Measurements from ENCODE around the gene KCNN2. TPM values are rescaled to one million over a fixed set of nuclear protein-coding genes. Genes with fewer than 3 reads are reported as not detected.

KCNN2 gene
- total RNA-seq, 1 donor from 2014 or later, result 2.3 TPM

DNA sequence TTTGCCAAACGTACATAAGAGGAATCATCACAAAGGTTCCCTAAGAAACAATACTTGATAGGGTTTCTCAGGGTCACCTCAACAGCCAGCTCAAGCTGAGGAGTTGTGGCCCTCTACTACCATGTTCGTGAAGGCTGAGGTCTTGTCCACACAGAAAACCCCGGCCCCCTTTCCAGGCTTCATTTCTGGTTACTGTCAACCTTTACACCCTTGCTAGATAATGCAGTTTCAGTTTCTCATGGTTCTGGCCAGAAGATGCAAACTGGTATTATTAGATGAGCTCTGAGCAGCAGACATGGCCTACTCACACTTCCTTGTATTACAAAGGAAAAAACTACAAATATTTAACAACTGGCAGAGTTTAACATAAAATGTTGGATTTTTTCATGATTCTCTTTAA is 22.8 kb upstream of the KCNN2 start:
- H3K4me3 Mint-ChIP-seq (ENCODE audit: unreplicated experiment), result no peak overlapping the region
- no peaks in the 10 kb centered on the region for H3K27me3 Mint-ChIP-seq (ENCODE audit: unreplicated experiment)
- no peaks in the 10 kb centered on the region for H3K36me3 Mint-ChIP-seq (ENCODE audit: unreplicated experiment)
- no peak for DNase-seq
- no peaks in the 10 kb centered on the region for H3K9me3 Mint-ChIP-seq (ENCODE audit: unreplicated experiment)
- TF ChIP-seq, protein P1, sequence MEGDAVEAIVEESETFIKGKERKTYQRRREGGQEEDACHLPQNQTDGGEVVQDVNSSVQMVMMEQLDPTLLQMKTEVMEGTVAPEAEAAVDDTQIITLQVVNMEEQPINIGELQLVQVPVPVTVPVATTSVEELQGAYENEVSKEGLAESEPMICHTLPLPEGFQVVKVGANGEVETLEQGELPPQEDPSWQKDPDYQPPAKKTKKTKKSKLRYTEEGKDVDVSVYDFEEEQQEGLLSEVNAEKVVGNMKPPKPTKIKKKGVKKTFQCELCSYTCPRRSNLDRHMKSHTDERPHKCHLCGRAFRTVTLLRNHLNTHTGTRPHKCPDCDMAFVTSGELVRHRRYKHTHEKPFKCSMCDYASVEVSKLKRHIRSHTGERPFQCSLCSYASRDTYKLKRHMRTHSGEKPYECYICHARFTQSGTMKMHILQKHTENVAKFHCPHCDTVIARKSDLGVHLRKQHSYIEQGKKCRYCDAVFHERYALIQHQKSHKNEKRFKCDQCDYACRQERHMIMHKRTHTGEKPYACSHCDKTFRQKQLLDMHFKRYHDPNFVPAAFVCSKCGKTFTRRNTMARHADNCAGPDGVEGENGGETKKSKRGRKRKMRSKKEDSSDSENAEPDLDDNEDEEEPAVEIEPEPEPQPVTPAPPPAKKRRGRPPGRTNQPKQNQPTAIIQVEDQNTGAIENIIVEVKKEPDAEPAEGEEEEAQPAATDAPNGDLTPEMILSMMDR (IDR thresholded peaks at IDR 0.05; ENCODE audit: partially characterized antibody, unreplicated experiment), result no peak
- H3K27ac Mint-ChIP-seq (ENCODE audit: unreplicated experiment), result no peak overlapping the region
- H3K4me1 Mint-ChIP-seq (ENCODE audit: low read depth, unreplicated experiment), result no peaks in the 10 kb centered on the region

DNA sequence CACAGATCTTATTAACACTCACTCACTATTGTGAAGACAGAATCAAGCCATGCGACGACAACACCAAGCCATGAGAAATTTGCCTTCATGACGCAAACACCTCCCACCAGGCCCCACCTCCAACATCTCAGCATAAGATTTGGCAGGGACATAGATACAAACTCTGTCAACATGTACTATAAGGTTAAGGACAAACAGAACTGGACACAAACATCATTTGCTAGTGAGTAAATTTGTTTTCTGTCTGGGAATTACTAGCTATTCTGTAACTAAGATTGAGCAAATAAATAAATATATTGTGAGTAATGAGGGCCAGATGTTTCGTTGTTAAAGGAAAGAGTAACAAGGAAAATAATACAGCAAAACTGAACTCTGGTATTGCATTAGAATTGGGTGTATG is 15.7 kb upstream of the KCNN2 start:
- no peaks in the 10 kb centered on the region for H3K36me3 Mint-ChIP-seq (ENCODE audit: unreplicated experiment)
- DNase-seq, result no peak
- H3K9me3 Mint-ChIP-seq (ENCODE audit: unreplicated experiment), result no peaks in the 10 kb centered on the region
- H3K4me1 Mint-ChIP-seq (ENCODE audit: low read depth, unreplicated experiment), result no peaks in the 10 kb centered on the region
- no peaks in the 10 kb centered on the region for H3K27me3 Mint-ChIP-seq (ENCODE audit: unreplicated experiment)
- no peak overlapping the region for H3K4me3 Mint-ChIP-seq (ENCODE audit: unreplicated experiment)
- no peak overlapping the region for H3K27ac Mint-ChIP-seq (ENCODE audit: unreplicated experiment)
- TF ChIP-seq, protein P1 (IDR thresholded peaks at IDR 0.05; ENCODE audit: partially characterized antibody, unreplicated experiment), result no peak

DNA sequence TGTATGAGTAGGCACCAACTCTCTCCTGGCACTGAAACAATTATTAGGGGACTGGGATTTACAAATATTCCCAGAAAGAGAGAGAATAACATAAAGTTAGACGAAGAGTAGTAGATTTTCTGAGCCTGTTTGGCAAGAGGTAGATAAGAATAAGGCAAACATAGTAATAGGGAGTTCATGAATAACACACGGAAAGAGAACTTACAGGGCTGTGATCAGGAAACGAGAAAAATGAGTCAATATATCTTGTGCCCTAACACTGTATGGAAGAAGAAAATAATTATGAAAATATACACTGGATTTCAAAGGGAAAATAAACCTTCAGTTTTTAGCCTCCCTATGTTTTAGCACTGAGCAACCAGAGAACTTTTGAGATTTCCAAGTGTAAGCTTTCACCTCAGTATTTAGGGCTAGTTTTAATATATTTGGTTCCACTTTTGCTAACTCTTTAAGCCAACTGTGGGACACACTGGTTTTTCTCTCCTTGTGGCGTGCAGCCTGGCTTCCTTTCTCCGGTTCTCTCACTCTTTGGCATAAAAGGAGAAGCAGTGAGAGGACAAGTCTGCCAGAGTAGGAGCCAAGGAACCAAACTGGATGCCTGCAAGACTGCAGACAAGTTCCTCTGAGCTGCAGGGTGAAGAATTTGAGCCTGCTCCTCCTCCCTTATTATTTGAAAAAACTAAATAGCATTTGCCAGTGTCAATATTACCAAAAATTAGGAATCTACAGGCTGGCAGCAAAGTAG is 6.6 kb upstream of the KCNN2 start:
- H3K36me3 Mint-ChIP-seq (ENCODE audit: unreplicated experiment), result no peaks in the 10 kb centered on the region
- peaks cover 4% of the 10 kb centered on the region for H3K9me3 Mint-ChIP-seq (ENCODE audit: unreplicated experiment)
- H3K4me3 Mint-ChIP-seq (ENCODE audit: unreplicated experiment), result no peak overlapping the region
- peaks cover under 1% of the 10 kb centered on the region for H3K27me3 Mint-ChIP-seq (ENCODE audit: unreplicated experiment)
- TF ChIP-seq, protein P1 (IDR thresholded peaks at IDR 0.05; ENCODE audit: partially characterized antibody, unreplicated experiment), result no peak
- DNase-seq, result no peak
- peaks cover 4% of the 10 kb centered on the region for H3K4me1 Mint-ChIP-seq (ENCODE audit: low read depth, unreplicated experiment)
- H3K27ac Mint-ChIP-seq (ENCODE audit: unreplicated experiment), result no peak overlapping the region

DNA sequence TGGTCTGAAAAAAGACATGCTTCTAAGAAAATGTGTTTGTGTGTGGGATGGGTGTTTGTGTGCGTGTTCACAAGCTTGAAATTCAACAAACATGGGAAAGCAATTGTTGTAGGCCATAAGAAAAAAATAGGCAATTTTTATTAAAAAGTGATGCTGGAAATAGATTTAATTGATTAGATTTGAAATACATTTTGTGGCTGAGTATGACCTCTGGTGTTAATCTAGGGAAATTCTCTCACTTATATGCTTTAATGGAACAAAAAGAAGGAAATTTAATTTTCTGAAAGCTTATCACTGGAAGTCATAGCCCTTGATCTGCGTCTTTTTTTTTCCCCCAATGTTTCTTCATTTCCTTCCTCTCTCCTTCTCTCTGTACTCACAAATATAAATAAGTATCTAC is 3.5 kb upstream of the KCNN2 start:
- Mint-ChIP-seq H3K9me3 (ENCODE audit: unreplicated experiment) (peaks cover 18% of the 10 kb centered on the region), H3K36me3 (ENCODE audit: unreplicated experiment) (no peaks in the 10 kb centered on the region), H3K4me3 (ENCODE audit: unreplicated experiment) (no peak overlapping the region), H3K4me1 (ENCODE audit: low read depth, unreplicated experiment) (peaks cover 4% of the 10 kb centered on the region), H3K27me3 (ENCODE audit: unreplicated experiment) (peaks cover 17% of the 10 kb centered on the region), H3K27ac (ENCODE audit: unreplicated experiment) (no peak overlapping the region)
- DNase-seq, result no peak
- TF ChIP-seq, protein P1 (IDR thresholded peaks at IDR 0.05; ENCODE audit: partially characterized antibody, unreplicated experiment), result no peak

DNA sequence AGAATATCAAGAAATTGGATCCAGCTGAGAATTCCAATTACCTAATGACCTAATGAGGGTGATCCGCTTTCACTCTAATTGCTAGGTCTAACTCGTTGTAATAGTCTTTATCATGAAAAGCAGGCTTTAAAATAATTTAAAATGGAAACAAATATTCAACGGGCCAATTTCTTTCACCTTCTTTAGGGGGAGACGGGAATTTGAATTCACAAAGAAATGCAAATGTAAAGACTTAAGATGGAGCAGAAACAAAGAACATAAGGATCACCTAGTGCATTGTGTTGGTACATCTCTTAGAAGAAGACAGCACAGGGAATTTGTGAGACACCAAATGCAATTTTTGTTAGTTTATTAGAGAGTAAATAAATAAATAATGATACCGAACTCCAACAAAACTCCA is 1.5 kb upstream of the KCNN2 start:
- Mint-ChIP-seq H3K27me3 (ENCODE audit: unreplicated experiment) (peaks cover 25% of the 10 kb centered on the region), H3K4me1 (ENCODE audit: low read depth, unreplicated experiment) (peaks cover 8% of the 10 kb centered on the region), H3K4me3 (ENCODE audit: unreplicated experiment) (peak overlapping the region; percentile 86), H3K36me3 (ENCODE audit: unreplicated experiment) (no peaks in the 10 kb centered on the region), H3K27ac (ENCODE audit: unreplicated experiment) (peak overlapping the region; percentile 85), H3K9me3 (ENCODE audit: unreplicated experiment) (peaks cover 22% of the 10 kb centered on the region)
- TF ChIP-seq, protein P1 (IDR thresholded peaks at IDR 0.05; ENCODE audit: partially characterized antibody, unreplicated experiment), result no peak
- no peak for DNase-seq

All from glutamatergic neuron (in vitro differentiated cells).